ENCODE results near the gene GNAI1. TPM values are rescaled to one million over a fixed set of nuclear protein-coding genes. Genes with fewer than 3 reads are reported as not detected.

GNAI1 gene
- total RNA-seq, 1 donor from 2014 or later = 36.0 TPM

DNA sequence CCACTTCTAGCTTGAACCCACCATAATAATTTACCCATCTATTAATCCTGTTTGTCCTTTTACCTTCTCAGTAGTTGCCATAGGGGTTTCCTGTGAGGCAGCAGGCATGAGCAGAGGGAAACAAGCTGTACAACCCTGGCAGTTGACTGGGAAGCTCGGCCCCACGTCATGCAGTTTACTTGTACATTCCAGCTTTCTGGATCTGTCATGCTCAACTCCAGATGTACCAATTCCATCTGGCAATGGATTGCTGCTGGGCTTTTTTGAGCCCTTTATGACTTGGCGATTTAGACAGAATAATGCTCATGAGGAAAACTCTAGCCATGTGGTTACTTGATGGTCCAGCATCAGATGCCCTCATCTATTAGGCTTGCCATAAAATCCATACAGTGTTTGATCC, 112.5 kb downstream of the GNAI1 start:
- Histone ChIP-seq H3K4me3 (no peak overlapping the region), H3K27ac (no peak overlapping the region), H3K27me3 (no peaks in the 10 kb centered on the region), H3K36me3 (no peaks in the 10 kb centered on the region), H3K9me3 (no peaks in the 10 kb centered on the region), H3K4me1 (no peaks in the 10 kb centered on the region)
- no peak for DNase-seq
- no peak for TF ChIP-seq CTCF (IDR thresholded peaks at IDR 0.05)
- intact Hi-C loops (cut with DNase I) = no loop called here
- ATAC-seq = no peak

- Histone ChIP-seq H3K4me1 (no peaks in the 10 kb centered on the region), H3K27me3 (no peaks in the 10 kb centered on the region), H3K36me3 (no peaks in the 10 kb centered on the region), H3K27ac (no peak overlapping the region), H3K4me3 (no peak overlapping the region), H3K9me3 (no peaks in the 10 kb centered on the region)
- intact Hi-C loops (cut with DNase I) = no loop called here
- DNase-seq (no peak), ATAC-seq (no peak)
- TF ChIP-seq CTCF (IDR thresholded peaks at IDR 0.05) = no peak
Observed at GRCh38 chr7:80247891-80248290, 113.3 kb downstream of the GNAI1 start.

DNA sequence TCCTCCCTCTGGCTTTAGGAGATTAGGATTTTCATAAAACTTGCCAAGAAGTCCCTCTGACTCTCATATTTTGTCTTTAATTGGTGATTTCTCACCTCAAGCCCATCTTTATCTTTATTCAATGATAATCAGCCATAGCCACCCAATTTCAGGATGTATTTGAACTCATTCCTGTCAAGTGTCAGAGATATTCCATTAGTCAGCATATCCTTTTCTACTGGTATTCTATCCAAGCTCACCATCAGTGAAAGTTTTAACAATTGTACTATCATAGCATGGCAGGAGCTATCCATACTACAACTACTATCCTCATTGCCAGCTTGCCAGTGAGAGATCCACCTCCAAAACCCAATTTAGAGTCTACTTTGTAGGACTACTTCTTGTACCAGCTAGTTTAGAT, 114.6 kb downstream of the GNAI1 start:
- no peak overlapping the region for H3K4me3 ChIP-seq
- H3K4me1 ChIP-seq = no peaks in the 10 kb centered on the region
- intact Hi-C loops (cut with DNase I) = no loop called here
- no peak overlapping the region for H3K27ac ChIP-seq
- H3K9me3 ChIP-seq = no peaks in the 10 kb centered on the region
- no peak for TF ChIP-seq CTCF (IDR thresholded peaks at IDR 0.05)
- DNase-seq = no peak
- no peak for ATAC-seq
- H3K36me3 ChIP-seq = no peaks in the 10 kb centered on the region
- H3K27me3 ChIP-seq = no peaks in the 10 kb centered on the region

DNA sequence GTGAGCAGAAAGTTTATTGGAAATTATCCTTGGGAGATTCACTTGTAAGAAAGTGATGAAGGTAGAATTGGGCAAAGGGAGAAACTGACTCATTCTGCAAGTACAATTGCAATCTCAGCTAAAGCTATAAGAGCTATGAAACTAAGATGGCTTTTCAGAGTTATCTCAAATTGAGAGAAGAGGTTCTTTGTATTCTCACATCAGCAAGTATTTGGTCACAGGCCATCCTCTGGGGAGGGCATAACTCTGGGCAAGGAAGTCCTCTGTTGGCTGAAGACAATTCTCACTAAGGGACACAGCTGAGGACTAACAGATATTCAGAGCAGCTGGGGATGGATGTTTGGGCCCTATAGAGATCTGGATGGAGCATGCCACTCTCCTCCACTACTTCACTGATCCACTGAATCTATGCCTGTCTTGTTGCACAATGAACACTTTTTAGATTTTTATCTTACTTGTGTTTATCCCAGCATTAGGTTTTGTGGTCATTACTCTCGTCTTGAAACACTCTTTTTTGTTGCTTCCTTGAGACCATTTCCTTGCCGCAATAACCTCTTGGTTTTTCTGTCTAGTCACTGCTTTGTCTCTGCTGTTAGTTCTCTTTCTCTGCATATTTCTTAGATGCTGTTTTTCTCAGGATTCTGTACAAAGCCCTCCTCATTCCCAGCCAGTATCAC, 115.1 kb downstream of the GNAI1 start:
- H3K4me1 ChIP-seq = no peaks in the 10 kb centered on the region
- no peaks in the 10 kb centered on the region for H3K9me3 ChIP-seq
- ATAC-seq (no peak), DNase-seq (no peak)
- intact Hi-C loops (cut with DNase I) = no loop called here
- no peak overlapping the region for H3K4me3 ChIP-seq
- H3K27ac ChIP-seq = no peak overlapping the region
- no peak for TF ChIP-seq CTCF (IDR thresholded peaks at IDR 0.05)
- H3K36me3 ChIP-seq = no peaks in the 10 kb centered on the region
- H3K27me3 ChIP-seq = no peaks in the 10 kb centered on the region

GRCh38 chr7:80253237-80253636, 118.6 kb downstream of the GNAI1 start:
- no peaks in the 10 kb centered on the region for H3K4me1 ChIP-seq
- no peak for ATAC-seq
- no peak overlapping the region for H3K27ac ChIP-seq
- no peak for TF ChIP-seq CTCF (IDR thresholded peaks at IDR 0.05)
- no peaks in the 10 kb centered on the region for H3K36me3 ChIP-seq
- no peak overlapping the region for H3K4me3 ChIP-seq
- intact Hi-C loops (cut with DNase I) = no loop called here
- H3K9me3 ChIP-seq = no peaks in the 10 kb centered on the region
- no peak for DNase-seq
- H3K27me3 ChIP-seq = no peaks in the 10 kb centered on the region

- Histone ChIP-seq H3K36me3 (no peaks in the 10 kb centered on the region), H3K4me3 (no peak overlapping the region), H3K9me3 (no peaks in the 10 kb centered on the region), H3K4me1 (no peaks in the 10 kb centered on the region), H3K27ac (no peak overlapping the region), H3K27me3 (no peaks in the 10 kb centered on the region)
- DNase-seq (no peak), ATAC-seq (no peak)
- intact Hi-C loops (cut with DNase I) = no loop called here
- TF ChIP-seq CTCF (IDR thresholded peaks at IDR 0.05) = no peak
Observed at GRCh38 chr7:80253653-80254052, 119.0 kb downstream of the GNAI1 start.
